ENCODE results near the gene BAZ2B.
A peak's percentile ranks its signal among the peaks of the same experiment; 100 is the strongest.
"Not testable (repeated sequence)": the region's sequence is repeated elsewhere in the genome, so short reads cannot be mapped to it uniquely, and the experiment has no call there.

BAZ2B gene, protein sequence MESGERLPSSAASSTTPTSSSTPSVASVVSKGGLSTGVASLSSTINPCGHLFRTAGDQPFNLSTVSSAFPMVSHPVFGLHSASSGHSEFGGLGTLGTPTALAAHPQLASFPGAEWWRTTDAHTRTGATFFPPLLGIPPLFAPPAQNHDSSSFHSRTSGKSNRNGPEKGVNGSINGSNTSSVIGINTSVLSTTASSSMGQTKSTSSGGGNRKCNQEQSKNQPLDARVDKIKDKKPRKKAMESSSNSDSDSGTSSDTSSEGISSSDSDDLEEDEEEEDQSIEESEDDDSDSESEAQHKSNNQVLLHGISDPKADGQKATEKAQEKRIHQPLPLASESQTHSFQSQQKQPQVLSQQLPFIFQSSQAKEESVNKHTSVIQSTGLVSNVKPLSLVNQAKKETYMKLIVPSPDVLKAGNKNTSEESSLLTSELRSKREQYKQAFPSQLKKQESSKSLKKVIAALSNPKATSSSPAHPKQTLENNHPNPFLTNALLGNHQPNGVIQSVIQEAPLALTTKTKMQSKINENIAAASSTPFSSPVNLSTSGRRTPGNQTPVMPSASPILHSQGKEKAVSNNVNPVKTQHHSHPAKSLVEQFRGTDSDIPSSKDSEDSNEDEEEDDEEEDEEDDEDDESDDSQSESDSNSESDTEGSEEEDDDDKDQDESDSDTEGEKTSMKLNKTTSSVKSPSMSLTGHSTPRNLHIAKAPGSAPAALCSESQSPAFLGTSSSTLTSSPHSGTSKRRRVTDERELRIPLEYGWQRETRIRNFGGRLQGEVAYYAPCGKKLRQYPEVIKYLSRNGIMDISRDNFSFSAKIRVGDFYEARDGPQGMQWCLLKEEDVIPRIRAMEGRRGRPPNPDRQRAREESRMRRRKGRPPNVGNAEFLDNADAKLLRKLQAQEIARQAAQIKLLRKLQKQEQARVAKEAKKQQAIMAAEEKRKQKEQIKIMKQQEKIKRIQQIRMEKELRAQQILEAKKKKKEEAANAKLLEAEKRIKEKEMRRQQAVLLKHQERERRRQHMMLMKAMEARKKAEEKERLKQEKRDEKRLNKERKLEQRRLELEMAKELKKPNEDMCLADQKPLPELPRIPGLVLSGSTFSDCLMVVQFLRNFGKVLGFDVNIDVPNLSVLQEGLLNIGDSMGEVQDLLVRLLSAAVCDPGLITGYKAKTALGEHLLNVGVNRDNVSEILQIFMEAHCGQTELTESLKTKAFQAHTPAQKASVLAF (N-terminal part only)

DNA sequence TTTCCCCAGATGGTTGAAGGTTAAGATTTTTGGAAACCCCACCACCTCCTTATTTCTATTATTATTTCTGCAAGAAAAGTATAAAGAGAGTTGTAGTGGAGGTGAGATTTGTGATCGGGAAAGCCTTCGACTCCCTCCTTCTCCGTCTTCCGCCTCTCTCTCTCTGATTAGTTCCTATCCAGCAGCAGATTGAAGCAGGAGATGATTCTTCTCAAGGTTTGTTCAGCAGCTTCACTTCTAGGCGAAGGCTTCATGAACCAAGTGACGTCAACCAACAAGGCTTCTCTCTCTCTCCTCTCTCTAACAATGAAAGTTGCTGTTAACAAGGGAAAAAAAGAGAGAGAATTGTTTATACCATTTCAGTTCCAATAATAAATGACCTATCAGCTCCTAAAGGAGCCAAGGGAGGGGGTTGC, at the start of gene BAZ2B:
TSS of gene BAZ2B (minus strand) at position 263 of the 416 bp plus-strand sequence. CDS start 137,829 bp downstream, outside the sequence.
- DNase-seq (ENCODE audit: low read depth in 2 of 3, low spot score in 1 of 3): peak in 1 of 3 donors; percentile 3

DNA sequence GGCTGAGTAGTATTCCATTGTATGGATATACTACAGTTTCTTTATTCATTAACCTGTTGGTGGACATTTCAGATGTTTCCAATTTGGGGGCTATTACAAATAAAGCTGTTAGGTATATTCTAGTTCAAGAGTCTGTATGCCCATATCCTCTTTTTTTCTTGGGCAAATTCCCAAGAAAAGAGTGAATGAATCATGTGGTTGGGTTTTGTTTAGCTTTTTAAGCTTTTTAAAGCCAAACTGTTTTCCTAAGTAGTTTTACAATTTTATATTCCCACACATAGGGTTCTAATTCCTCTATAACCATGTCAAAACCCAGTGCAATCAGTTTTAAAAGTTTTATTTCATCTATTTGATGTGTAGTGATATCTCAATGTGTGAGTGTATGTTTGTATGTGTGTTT, 44.9 kb upstream of the BAZ2B start:
- DNase-seq (ENCODE audit: low read depth in 2 of 3, low spot score in 1 of 3): no peak

DNA sequence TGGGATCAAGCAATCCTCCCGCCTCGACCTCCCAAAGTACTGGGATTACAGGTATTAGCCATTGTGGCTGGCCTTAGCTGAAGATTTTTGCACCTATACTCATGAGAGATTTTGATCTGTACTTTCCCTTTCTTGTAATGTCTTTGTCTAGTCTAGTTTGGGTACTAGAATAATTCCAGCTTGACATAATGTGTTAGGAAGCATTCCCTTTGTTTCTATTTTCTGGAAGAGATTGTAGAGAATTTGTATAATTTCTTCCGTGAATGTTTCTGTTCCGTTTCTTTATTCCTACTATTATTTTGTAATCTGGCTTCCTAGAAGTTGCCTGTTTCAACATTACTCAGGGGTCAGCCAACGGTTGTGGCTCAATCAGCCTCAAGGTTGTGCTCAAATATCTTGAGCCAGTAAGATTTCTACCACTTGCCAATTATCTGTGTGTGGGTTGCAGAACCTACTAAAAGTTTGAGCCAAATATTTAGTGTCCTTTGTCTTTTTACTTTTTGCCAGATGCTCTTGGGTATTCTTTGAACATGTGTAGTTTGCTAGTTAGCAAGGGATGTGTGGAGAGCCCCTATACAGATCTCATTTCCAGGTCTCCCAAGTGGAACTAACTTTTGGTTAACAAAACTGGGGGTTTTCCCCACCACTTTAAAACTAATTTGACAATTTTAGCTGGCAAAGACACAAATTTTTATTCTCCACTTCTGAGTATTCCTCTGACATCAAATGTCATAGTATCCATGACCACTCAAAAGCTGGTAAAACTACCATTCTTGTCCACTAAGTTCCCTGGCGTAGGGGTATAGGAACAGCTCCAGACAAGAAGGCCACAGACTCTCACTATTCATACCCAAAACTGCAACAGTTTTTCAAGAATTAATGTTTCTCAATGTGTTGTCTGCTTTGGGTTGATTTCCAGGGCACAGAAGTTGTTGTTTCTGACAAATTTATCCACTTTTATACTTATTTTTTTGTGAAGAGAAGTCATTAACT, 42.8 kb upstream of the BAZ2B start:
- no peak for DNase-seq (ENCODE audit: low read depth in 2 of 3, low spot score in 1 of 3)

DNA sequence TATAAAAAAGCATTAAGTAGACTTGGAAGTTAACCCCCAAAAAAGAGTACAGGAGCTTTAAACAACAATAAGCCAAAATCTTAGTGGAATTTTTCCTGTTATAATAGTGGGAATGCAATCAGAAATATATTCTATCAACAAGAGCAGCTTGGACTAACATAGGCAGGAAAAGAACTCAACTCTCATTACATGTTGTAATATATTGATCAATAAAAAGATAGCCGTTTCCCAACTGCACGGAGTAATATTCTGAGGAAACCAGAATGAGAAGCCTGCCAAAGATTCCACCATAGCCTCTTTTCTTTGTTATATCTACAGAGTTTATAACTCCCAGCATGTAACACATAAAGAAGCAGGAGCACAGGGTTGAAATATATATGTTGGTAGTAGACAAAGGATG, 37.6 kb upstream of the BAZ2B start:
- no peak for DNase-seq (ENCODE audit: low read depth in 2 of 3, low spot score in 1 of 3)

DNA sequence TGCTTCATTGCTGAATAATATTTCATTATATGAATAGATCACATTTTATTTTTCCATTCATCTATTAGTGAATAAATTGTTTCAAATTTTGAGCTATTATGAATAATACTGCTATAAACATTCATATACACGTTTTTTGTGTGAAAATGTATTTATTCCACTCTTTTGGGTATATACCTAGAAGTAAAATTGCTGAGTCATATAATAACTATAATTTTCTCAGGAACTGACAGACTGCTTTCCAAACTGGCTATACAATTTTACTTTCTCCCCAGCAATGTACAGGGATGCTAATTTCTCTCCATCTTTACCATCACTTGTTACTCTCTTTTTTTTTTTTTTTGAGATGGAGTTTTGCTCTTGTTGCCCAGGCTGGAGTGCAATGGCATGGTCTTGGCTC, 35.5 kb upstream of the BAZ2B start:
- no peak for DNase-seq (ENCODE audit: low read depth in 2 of 3, low spot score in 1 of 3)

DNA sequence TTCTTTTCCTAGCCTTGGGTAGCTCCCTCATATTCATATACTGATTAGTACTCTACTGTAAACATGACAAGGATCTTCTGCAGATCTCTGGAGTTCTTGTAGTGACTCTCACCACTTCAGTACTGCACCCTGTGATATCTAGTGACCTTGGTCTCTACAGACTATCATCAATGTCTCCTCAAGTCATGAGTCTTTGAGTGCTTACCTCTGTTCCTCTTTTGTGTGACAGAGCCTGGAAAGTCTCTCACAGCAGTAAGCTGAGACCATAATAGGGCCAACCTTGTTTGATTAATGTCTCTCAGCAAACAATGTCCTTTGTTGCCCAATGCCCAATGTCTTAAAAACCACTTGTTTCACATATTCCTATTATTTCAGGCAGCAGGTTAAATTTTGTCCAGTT, 34.2 kb upstream of the BAZ2B start:
- no peak for DNase-seq (ENCODE audit: low read depth in 2 of 3, low spot score in 1 of 3)

DNA sequence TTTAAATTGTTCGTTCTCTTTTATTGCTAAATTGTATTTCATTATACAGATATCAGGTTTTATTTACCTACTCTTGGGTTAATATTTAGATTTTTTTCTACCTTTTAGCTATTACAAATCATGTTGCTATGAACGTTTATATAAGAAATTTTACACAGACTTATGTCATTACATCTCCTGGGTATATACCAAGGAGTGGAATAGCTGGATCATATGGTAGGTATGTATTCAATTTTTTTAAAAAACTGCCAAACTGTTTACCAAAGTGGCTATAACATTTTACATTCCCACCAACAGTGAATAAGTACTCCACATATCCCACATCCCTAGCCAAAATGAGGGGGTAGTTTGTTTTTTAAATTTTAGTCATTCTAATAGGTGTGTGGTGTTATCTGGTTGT, 32.3 kb upstream of the BAZ2B start:
- no peak for DNase-seq (ENCODE audit: low read depth in 2 of 3, low spot score in 1 of 3)

DNA sequence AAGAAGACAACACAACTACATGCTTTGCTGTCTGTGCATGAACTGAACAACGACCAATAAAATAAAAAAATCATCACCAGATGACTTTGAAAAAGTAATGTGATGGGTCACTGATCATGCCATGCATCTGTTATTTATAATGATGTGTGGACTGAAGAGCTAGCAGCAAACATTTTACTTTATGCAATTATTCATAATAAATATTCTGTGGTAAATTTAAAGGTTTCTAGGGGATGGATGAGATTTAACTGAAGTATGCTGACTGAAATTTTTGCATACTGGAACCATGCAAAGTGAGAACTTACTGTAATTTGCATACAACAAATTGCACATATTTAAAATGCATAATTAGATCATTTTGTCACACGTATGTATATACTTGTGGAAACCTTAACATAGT, 31.3 kb upstream of the BAZ2B start:
- DNase-seq (ENCODE audit: low read depth in 2 of 3, low spot score in 1 of 3): no peak

DNA sequence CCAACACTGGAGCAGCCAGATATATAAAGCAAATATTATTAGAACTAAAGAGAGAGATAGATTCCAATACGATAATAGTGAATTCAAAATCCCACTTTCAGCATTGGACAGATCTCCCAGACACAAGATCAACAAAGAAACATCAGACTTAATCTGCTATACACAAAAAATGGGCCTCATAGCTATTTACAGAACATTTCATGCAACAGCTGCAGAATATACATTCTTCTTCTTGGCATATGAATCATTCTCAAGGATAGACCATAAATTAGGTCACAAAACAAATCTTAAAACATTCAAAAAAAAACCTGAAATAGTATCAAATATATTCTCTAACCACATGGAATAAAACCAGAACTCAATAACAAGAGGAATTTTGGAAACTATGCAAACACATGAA, 23.8 kb upstream of the BAZ2B start:
- no peak for DNase-seq (ENCODE audit: low read depth in 2 of 3, low spot score in 1 of 3)

DNA sequence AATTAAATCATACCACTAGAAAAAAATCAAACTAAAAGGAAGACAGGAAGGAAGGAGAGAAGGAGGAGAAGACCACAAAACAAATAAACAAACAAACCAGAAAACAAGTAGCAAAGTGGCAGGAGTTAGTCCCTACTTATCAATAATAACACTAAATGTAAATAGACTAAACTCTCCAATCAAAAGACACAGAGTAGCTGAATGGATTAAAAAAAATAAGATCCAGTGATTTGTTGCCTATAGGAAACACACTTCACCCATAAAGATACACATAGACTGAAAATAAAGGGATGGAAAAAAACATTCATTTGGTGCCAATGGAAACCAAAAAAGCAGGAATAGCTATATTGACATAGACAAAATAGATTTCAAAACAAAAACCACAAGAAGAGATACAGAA, 23.4 kb upstream of the BAZ2B start:
- no peak for DNase-seq (ENCODE audit: low read depth in 2 of 3, low spot score in 1 of 3)

DNA sequence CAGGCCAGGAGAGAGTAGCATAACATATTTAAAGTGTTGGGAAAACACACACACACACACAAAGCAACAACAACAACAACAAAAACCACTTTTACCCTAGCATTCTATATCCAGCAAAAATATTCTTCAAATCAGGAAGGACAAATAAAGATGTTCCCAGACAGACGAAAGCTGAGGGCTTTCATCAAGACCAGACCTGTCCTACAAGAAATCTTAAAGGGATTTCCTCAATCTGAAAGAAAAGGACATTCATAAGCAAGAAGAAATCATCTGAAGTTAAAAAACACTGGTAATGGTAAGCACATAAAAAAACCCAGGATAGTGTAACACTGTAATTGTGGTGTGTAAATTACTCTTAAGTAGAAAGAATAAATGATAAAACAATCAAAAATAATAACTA, 22.7 kb upstream of the BAZ2B start:
- no peak for DNase-seq (ENCODE audit: low read depth in 2 of 3, low spot score in 1 of 3)

DNA sequence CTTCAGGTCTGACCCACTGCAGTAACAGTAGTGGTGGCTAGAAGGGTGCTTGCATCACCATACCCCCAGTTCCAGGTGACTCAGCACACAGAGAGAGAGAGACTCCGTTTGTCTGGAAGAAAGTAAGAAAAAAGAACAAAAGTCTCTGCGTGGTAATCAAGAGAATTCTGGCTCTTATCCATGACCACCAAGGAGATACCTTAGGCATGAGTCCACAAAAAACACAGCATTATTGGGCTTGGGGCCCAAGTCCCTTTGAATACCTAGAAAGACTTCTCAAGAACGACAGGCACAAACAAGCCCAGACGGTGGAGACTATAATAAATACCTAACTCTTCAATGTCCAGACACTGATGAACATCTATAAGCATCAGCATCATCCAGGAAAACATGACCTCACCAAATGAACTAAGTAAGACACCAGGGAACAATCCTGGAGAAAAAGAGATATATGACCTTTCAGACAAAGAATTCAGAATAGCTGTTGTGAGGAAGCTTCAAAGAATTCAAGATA, 21.7 kb upstream of the BAZ2B start:
- DNase-seq (ENCODE audit: low read depth in 2 of 3, low spot score in 1 of 3): no peak

DNA sequence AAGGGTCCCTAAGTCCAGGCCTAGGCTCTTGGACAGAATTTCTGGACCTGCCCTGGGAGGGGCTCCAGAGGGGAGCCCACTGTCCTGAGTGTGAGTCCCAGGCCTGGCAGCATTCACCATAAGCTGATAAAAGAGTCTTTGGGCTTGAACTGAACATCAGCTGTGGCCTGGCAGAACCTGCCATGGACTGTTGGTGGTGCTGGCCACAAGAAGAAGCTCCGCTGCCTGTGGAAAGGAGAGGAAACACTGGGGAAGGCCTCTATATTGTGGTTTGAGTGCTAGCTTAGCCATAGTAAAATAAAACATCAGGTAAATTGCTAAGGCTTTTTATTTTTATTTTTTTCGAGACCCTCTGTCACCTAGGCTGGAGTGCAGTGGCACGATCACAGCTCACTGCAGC, 20.9 kb upstream of the BAZ2B start:
- DNase-seq (ENCODE audit: low read depth in 2 of 3, low spot score in 1 of 3): no peak

DNA sequence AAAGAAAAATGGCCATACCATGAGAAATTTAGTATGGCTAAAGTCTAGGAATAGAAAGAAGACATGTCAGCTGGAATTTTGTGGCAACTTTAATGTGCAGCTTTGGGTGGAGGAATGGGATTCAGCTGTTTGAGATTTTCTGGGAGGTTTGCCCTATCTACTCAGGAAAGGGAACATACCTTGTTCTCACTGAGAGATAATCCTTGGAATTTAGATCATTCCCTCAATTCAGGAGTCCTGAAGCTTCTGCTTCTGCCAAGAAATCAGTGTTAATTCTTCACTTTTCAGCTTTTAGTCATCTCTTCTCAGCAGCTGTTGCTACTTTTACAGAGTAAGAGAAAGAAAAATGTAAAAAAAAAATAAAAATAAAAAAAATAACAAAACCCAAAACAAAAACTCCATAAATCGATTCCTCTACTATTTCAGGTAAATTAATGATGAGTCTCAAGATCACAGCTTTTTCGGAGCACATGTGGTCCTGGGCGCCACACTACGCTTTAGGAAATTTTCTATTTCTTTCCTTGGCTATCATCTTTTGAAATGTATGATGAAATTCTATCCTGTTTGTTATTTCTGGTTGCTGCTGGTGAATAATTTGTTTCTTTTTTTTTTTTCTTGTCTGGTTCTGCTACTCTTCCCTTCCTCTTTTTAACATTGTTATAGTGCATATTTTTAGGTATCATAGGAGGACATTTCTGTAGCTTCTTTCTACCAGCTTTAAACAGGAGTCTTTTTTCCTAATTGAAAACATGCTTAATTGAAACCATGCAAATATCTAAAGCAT, 18.9 kb upstream of the BAZ2B start:
- no peak for DNase-seq (ENCODE audit: low read depth in 2 of 3, low spot score in 1 of 3)

DNA sequence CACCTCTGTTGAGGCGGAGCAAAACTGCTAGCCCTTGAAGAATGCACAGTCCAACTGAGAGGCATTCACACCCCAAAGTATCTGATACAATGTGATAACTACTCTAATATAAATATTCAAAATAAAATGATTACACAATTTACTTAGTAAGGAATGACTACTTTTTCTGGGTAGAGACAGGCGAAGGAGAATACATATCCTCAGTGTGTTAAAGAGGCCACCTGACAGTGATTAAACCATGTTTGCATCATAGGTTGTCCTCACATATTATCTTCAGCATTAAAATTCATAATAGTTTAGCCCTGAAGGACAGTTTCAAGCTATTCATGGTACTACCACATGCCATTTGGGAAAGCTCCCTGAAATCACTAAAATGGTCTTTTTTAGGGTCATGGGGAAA, 16.9 kb upstream of the BAZ2B start:
- DNase-seq (ENCODE audit: low read depth in 2 of 3, low spot score in 1 of 3): no peak

DNA sequence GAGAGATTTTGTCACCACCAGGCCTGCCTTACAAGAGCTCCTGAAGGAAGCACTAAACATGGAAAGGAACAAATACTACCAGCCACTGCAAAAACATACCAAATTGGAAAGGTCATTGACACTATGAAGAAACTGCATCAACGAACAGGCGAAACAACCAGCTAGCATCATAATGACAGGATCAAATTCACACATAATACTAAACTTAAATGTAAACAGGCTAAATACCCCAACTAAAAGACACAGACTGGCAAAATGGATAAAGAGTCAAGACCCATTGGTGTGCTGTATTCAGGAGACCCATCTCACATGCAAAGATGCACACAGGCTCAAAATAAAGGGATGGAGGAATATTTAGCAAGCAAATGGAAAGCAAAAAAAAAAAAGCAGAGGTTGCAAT, 9.3 kb upstream of the BAZ2B start:
- not testable (repeated sequence) for DNase-seq (ENCODE audit: low read depth in 2 of 3, low spot score in 1 of 3)

DNA sequence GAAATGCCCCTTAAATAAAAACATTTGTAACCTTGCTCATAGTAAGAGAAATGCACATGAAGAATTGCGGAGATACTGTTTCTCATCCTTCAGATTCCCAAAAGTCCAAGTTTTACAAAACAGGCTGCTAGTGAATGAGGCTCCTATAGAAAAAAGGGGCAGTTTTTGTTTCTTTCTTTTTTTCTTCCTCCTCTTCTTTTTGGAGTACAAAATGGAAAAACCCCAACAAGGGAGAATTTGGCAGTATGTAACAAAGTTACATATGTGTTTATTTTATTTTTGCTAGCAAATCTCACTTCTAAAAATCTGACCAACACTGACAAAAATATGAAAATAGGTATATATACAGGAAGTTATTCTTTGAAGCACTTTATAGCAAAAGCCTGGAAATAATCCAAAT, 7.1 kb upstream of the BAZ2B start:
- DNase-seq (ENCODE audit: low read depth in 2 of 3, low spot score in 1 of 3): no peak

DNA sequence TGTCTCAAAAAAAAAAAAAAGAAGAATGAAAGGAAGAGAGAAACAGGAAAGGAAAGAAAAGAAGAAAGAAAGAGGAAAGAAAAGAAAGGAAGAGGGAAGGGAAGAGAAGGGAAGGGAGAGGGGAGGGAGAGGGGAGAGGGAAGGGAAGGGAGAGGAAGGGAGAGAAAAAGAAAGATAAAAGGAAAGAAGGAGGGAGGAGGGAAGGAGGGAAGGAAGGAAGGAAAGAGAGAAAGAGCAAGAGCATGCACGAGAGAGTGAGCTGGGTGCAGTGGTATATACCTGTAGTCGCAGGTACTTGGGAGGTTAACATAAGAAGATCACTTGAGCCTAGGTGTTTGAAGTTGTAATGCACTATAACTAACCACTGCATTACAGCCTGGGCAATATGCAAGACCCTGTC, 6.6 kb upstream of the BAZ2B start:
- no peak for DNase-seq (ENCODE audit: low read depth in 2 of 3, low spot score in 1 of 3)

DNA sequence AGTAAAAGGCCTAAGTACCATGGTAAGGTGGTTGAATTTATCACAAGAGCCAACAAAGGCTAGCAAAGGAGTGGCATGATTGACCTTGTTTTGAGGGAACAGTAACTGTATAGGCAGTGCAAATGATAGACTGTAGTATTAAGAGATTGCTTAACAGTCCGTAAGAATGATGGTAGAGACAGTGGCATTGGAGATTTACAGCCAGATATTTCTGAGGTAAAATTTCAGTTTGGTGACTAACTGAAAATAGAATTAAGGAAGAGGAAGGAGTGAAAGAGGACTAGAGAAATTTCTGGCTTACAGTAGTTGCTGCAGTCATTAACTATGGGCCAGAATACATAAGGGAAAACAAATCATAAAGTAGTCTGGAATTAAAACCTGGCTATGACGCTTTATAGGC, 4.4 kb upstream of the BAZ2B start:
- no peak for DNase-seq (ENCODE audit: low read depth in 2 of 3, low spot score in 1 of 3)
